ENCODE measurements around the gene TRIM49D1.
"Not testable (repeated sequence)": the region's sequence is repeated elsewhere in the genome, so short reads cannot be mapped to it uniquely, and the experiment has no call there.

- not testable (repeated sequence) for TF ChIP-seq CTCF (IDR thresholded peaks at IDR 0.05; ENCODE audit: low read depth, low read length, poor library complexity, severe bottlenecking); EZH2phosphoT487 (IDR thresholded peaks at IDR 0.05; ENCODE audit: borderline replicate concordance, low read length)
Observed at GRCh38 chr11:89872588-89872987, 49.5 kb downstream of the TRIM49D1 start.
